HG03342 (cell line): ENCODE data around the gene FNTB.
A peak's percentile ranks its signal among the peaks of the same experiment; 100 is the strongest.
"Not testable (repeated sequence)": the region's sequence is repeated elsewhere in the genome, so short reads cannot be mapped to it uniquely, and the experiment has no call there.

Experiments used
- ATAC-seq: cut with Tn5 transposase; IDR thresholded peaks from one replicate; pipeline ENCODE4 v1.9.1; 2021; ENCODE audit warnings: mild to moderate bottlenecking, moderate library complexity; ENCODE audit not compliant: unreplicated experiment

Gene FNTB

DNA sequence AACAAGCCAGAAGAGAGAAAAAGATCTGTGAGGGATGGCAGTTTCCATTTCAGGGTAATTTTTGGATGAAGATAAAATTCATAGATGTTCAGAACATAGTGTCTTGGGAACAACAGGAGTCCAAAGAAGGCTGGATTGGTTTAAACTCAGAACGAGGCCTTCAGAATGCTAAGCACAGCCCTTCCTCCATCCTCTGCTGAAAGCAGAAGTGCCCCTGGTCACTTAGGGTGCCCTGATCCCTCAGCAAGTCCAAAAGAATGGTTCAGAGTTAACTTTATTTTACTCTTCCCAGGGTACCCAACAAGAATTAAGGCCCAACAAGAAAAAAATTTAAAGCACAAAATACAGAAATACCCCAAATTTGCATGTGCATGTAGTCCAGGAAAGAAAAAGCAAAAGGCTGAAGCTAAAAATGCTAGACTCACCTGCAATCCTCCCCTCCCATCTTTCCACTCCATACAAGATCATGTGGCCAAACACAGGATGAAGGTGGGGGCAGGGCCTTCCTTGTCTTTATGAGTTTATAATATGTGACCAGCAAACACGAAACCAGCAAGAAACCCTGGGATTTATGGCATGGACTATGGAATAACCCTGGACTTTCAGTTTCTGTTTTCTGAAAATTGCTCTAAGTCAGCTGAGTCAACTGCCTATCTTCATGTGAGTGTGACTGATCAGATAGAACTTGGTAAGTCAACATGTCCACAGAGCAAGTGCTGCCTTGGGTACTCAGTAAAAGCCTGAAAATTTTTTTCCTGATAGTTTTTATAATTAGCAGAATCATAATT lies 94.5 kb downstream of the FNTB start:
- ATAC-seq = no peak

DNA sequence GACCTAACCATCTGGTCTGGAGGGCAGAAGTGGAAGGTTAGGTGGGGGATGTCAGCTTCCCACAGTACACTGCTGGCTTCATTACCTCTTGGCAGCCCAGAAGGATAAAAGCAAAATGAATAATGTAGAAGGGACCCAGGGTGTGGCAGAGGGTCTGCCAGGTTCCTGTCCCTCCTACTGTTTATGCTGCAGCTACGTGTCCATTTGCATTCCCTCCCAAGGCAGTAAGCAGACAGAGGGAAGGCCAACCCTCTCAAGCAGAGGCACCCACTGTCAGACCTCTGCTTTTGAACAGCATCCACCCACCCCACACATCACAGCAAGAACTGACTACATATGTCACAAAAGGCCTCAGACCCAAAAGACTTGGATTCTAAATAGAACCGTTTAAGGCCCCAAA lies 96.2 kb downstream of the FNTB start:
- ATAC-seq = no peak

DNA sequence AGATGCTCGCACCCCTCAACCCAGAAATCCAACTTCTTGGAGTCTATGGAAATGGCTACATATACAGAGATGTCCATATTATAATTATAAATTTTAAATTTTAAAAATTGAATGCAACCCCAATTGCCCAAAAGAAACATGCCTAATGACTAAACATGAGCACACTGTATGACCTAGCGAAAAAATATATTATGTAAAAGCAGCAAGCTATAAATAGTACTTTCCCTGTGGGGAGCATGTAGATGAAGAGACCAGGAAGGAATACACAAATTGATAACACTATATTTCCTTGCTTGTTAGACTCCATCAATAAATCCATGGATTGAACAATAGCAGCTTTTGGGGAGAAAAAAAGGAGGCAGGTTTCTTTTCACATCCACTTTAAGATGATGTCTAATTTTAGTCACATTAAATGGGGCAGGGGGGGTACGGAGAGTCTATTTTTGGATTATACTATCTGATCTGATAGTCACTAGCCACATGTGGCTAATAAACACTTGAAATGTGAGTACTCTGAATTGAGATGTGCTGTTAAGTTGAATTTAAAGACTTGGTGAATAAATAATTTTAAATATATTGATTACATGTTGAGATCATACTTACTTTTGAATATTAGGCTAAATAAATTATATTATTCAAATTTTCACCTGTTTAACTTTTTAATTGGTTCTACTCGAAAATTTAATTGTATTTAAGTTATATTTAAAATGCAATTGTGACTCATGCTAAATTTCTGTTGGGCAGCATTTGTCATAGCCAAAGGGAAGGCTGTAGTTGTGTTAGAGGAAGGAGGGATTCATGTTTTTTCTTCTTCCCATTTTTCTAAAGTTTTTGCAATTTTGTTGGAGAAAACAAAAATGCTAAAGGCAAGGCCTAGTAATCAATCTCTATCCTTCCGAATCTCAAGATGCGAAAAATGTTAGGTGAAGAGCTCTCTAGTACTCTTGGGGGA lies 98.1 kb downstream of the FNTB start:
- ATAC-seq = no peak

DNA sequence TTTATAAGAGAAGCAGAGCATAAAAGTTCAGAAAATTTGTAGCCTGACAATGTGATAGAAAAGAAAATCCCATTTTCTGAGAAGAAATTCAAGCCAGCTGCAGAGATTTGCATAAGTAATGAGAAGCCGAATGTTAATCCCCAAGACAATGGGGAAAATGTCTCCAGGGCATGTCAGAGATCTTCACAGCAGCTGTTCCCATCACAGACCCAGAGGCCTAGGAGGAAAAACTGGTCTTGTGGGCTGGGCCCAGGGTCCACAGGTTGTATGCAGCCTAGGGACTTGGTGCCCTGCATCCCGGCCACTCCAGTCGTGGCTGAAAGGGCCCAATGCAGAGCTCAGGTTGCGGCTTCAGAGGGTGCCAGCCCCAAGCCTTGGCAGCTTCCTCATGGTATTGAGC lies 100.0 kb downstream of the FNTB start:
- not testable (repeated sequence) for ATAC-seq

- not testable (repeated sequence) for ATAC-seq
Observed at GRCh38 chr14:65087835-65088234, 101.1 kb downstream of the FNTB start.

- no peak for ATAC-seq
Observed at GRCh38 chr14:65092349-65092748, 105.7 kb downstream of the FNTB start.

- no peak for ATAC-seq
Observed at GRCh38 chr14:65095633-65096205, 109.0 kb downstream of the FNTB start.

GRCh38 chr14:65096323-65097089 lies 109.8 kb downstream of the FNTB start:
- no peak for ATAC-seq

GRCh38 chr14:65098586-65098985 lies 111.9 kb downstream of the FNTB start:
- ATAC-seq = no peak

DNA sequence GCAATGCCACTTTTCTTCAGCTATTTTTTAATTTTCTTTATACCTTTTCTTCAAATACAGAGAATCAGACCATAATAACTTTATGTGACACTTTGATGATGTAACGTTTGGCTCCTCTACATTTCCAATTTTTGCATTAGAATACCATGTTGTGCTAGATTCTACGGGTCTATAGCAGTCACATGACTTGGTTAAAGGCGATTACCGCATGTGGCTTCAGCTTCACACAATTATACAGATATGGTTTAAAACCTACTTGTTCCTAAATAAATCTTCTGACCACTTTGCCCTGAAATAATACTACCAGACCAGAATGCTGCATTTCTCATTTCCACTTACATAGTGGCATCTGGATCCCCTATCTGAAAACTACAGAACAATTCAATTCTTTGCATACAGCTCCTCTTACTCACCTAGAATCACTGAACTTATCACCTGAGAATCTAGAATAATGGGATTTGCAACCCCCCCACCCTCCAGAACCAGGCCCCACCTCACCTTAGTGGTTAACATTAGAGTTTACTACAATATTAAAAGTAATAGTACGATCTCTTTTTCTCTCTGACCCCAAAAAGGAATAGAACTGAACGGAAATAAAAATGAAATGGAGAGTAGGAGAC lies 114.3 kb downstream of the FNTB start:
- ATAC-seq = no peak

GRCh38 chr14:65101631-65102440 lies 115.1 kb downstream of the FNTB start:
- peak; percentile 30 for ATAC-seq

DNA sequence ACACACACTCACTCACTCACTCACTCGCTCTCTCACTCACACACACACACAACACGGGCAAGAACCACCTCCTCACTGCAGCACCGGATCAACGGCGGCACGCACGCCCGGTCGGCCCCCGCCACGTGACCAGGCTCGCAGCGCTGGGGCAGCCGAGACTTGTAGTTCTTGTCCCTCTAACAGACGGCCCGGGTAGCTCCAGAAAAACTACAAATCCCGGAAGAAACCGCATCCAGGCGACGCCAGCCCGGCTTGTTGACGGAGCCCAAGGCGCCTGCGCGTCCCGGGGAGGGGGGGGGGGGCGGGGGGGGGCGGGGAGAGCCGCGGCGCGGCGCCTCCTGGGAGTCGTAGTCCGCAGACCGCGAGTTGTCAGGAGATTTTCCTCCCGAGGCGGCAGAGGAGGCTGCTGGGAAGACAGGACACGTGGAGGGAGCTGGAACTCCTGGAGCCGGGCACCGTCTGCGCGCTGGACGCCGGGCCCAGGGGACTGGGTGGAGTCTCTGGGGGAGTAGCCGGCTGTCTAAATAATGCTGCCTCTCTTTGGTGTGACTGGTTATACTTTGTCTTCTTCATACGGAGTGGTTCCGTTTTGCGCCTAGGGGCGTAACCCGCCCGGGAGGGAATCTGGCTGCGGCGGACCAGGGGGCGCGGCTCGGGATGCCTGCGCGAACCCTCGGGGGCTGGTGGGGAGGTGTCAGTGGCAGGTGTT lies 115.9 kb downstream of the FNTB start, which contains the start of gene MAX:
Gene MAX (minus strand): TSS at position 77 of the 709 bp plus-strand sequence. CDS start 178 bp downstream, outside the sequence.
- ATAC-seq = peak; percentile 82

DNA sequence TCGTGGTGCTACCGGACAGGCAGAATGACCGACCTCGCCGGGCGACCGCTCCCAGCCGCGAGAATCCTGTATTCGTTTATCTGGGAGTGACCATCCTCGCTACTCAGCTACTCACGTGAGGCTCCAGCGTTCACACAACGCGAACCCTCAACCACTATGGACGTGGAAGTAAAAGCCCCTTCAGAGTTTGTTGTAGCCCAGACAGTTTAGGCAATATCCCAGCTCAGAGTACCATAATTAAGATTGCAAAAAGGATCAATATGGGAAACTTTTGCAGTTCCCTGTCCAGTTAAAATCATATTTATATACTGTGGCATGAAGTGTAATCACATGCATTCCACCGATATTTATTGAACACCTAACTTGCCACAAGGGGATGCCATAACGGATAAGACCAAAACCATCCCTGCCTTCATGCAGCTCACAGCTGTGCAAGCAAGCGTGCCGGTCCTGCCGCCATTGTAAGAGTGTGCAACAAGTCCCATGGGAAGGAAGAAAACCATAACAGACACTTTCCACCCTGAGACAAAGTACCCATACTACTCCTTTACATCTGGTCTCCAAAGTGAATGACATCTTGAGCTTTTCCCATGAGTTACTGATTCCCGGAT lies 116.6 kb downstream of the FNTB start:
- ATAC-seq = no peak

DNA sequence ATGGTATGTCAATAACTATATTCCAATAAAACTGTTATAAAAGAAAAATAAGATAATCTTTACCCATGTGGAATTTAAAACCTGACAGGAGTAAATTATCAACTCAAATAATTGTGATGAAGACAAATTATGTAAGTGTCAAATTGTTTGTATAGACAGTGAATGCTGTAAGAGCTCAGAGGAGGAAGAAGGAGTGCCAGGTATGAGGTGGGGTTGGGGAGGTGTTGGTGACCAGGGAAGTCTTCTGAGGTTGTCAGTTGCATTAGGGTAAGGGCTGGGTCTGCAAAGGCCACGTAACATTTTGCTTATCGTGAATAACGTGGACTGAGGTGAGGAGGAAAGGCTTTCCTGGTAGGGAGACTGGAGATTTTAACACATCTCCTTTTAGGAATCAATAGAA lies 118.1 kb downstream of the FNTB start:
- no peak for ATAC-seq

- ATAC-seq = no peak
Observed at GRCh38 chr14:65106316-65106715, 119.6 kb downstream of the FNTB start.

DNA sequence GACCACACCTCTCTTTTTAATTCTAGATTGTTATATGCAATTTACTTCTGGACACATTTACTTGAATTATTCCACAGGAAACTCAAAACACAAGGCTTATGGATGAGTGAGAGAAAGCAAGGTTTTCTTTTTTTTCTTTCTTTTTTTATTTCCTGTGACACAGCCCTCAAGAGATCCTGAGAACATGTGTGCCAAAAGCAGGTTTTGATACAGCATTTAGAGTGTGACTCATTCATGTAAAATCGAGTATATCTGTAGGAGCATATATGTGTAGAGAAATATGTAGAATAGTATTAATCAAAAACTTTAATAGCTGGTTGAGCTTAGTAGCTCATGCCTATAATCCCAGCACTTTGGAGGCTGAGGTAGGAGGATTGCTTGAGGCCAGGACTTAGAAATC lies 120.0 kb downstream of the FNTB start:
- ATAC-seq = no peak

GRCh38 chr14:65107200-65107599 lies 120.5 kb downstream of the FNTB start:
- ATAC-seq = no peak

DNA sequence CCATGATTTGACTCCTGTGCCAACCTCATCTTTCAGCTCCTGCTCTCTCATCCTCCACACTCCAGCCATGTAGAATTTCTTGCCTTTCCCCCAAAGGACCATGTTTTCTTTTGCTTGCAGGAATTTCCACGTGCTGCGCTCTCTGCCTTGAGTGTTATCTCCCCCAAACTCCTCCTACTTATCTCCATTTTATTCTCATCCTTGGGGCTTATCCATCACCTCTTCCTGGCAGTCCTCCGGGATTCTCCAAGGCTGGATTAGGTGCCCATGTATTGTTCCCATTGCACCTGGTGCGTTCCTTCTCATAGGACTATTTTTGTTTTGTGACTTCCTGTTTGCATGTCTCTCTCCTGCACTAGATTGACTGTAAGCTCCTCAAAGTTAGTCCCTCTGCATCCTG lies 122.7 kb downstream of the FNTB start:
- no peak for ATAC-seq
